Lower lobe of right lung (tissue), 2 donors: ENCODE measurements around the gene ZMYM2. TPM values are rescaled to one million over a fixed set of nuclear protein-coding genes. Genes with fewer than 3 reads are reported as not detected.
"Not testable (repeated sequence)": the region's sequence is repeated elsewhere in the genome, so short reads cannot be mapped to it uniquely, and the experiment has no call there.

Experiments
- ATAC-seq, 2 donors: fragments of 200-7000 bp; cut with Tn5 transposase; one replicate each; pipeline ENCODE4 v1.9.1; 2020 to 2022; ENCODE audit warnings: mild to moderate bottlenecking in 2 of 2, moderate library complexity in 2 of 2
- DNase-seq: peaks from one replicate; pipeline ENCODE4 v3.0.0-alpha.2; 2020
- H3K27ac ChIP-seq: fragments of 200-600 bp; one replicate; pipeline ENCODE4 v1.8.0; 2022
- H3K27me3 ChIP-seq: fragments of 200-600 bp; one replicate; pipeline ENCODE4 v1.8.0; 2022; ENCODE audit warnings: low read depth
- H3K36me3 ChIP-seq: fragments of 200-600 bp; one replicate; pipeline ENCODE4 v1.8.0; 2022; ENCODE audit warnings: mild to moderate bottlenecking
- H3K4me1 ChIP-seq: fragments of 200-600 bp; one replicate; pipeline ENCODE4 v1.8.0; 2022
- H3K4me3 ChIP-seq: fragments of 200-600 bp; one replicate; pipeline ENCODE4 v1.8.0; 2022; ENCODE audit warnings: mild to moderate bottlenecking
- H3K9me3 ChIP-seq: fragments of 200-600 bp; one replicate; pipeline ENCODE4 v1.8.0; 2022
- CTCF ChIP-seq: fragments of 200-600 bp; IDR thresholded peaks from one replicate; pipeline ENCODE4 v1.8.0; 2022; ENCODE audit warnings: antibody characterized with exemption, mild to moderate bottlenecking
- intact Hi-C: fragments of 100-400 bp; cut with DNase I; formaldehyde crosslinking; loops from one replicate; pipeline ENCODE4 v1.11.0; 2022
- total RNA-seq: library from RNA; stranded (reverse); fragmentation: NEBNext Ultra II Directional; extraction: Animal tissue kit (Norgen Biotek cat#: 25700); gene quantifications from one replicate; pipeline ENCODE4 v1.2.1, GENCODE V29; 2021
- donor health status: DM: no; HTN: yes; CAD: no; lungs with severe emphysema.

Gene ZMYM2
- total RNA-seq, 1 donor from 2014 or later = 71.5 TPM

GRCh38 chr13:19967621-19968020 lies 9.1 kb downstream of the ZMYM2 start:
- no peak for DNase-seq
- no peak overlapping the region for H3K27ac ChIP-seq
- no peaks in the 10 kb centered on the region for H3K27me3 ChIP-seq
- H3K9me3 ChIP-seq = no peaks in the 10 kb centered on the region
- H3K4me1 ChIP-seq = peaks cover 39% of the 10 kb centered on the region
- H3K36me3 ChIP-seq = peaks cover 45% of the 10 kb centered on the region
- no peak for TF ChIP-seq CTCF
- intact Hi-C loops = no loop called here
- ATAC-seq = no peak
- no peak overlapping the region for H3K4me3 ChIP-seq

GRCh38 chr13:19974498-19975009 lies 16.0 kb downstream of the ZMYM2 start:
- H3K4me1 ChIP-seq, H3K4me3 ChIP-seq, DNase-seq, H3K27me3 ChIP-seq, intact Hi-C loops, H3K27ac ChIP-seq, ATAC-seq: not testable (repeated sequence)
- peaks cover 14% of the 10 kb centered on the region for H3K9me3 ChIP-seq
- peaks cover 18% of the 10 kb centered on the region for H3K36me3 ChIP-seq

GRCh38 chr13:19978831-19979437 lies 20.4 kb downstream of the ZMYM2 start:
- no peak for ATAC-seq
- no peak for DNase-seq
- Histone ChIP-seq H3K9me3 (peaks cover 14% of the 10 kb centered on the region), H3K4me3 (no peak overlapping the region), H3K27ac (no peak overlapping the region), H3K4me1 (peaks cover 3% of the 10 kb centered on the region), H3K36me3 (peaks cover 15% of the 10 kb centered on the region), H3K27me3 (no peaks in the 10 kb centered on the region)
- no peak for TF ChIP-seq CTCF
- intact Hi-C loops = no loop called here

- DNase-seq (no peak), ATAC-seq (no peak)
- peaks cover 11% of the 10 kb centered on the region for H3K4me1 ChIP-seq
- H3K27ac ChIP-seq = no peak overlapping the region
- TF ChIP-seq CTCF = no peak
- H3K27me3 ChIP-seq = no peaks in the 10 kb centered on the region
- H3K4me3 ChIP-seq = no peak overlapping the region
- H3K9me3 ChIP-seq = peaks cover 14% of the 10 kb centered on the region
- peaks cover 5% of the 10 kb centered on the region for H3K36me3 ChIP-seq
- intact Hi-C loops = no loop called here
Observed at GRCh38 chr13:19981685-19982238, 23.2 kb downstream of the ZMYM2 start.

GRCh38 chr13:19982447-19983043 lies 24.0 kb downstream of the ZMYM2 start:
- no peak for DNase-seq
- H3K4me3 ChIP-seq = no peak overlapping the region
- peaks cover 11% of the 10 kb centered on the region for H3K4me1 ChIP-seq
- peaks cover 14% of the 10 kb centered on the region for H3K9me3 ChIP-seq
- peaks cover 9% of the 10 kb centered on the region for H3K36me3 ChIP-seq
- no peaks in the 10 kb centered on the region for H3K27me3 ChIP-seq
- TF ChIP-seq CTCF = no peak
- H3K27ac ChIP-seq = no peak overlapping the region
- intact Hi-C loops = no loop called here
- ATAC-seq = no peak
